Body of pancreas (tissue), 4 donors: ENCODE measurements around the gene PLEKHG5.

Experiments used
- CTCF ChIP-seq, 7 experiments: fragments of 450-650 bp in 4 of 7; fragments of 200-600 bp in 3 of 7; sonication (generic) in 3 of 7; IDR thresholded peaks; one replicate each; pipeline ENCODE4 v1.5.1; 2016 to 2019; ENCODE audit warnings: antibody characterized with exemption in 7 of 7
- POLR2A ChIP-seq, 3 donors: fragments of 450-650 bp; IDR thresholded peaks; one replicate each; pipeline ENCODE4 v1.6.1; 2016; ENCODE audit warnings: antibody characterized with exemption in 3 of 3, mild to moderate bottlenecking in 2 of 3

- TF ChIP-seq POLR2A (IDR thresholded peaks at IDR 0.05), result no peak
- TF ChIP-seq CTCF (IDR thresholded peaks at IDR 0.05), result no peak
Observed at GRCh38 chr1:6503884-6504602, 12.6 kb upstream of the PLEKHG5 start.
